ENCODE results near the gene AKR7A3. TPM values are rescaled to one million over a fixed set of nuclear protein-coding genes. Genes with fewer than 3 reads are reported as not detected.

AKR7A3 gene
- total and polyA plus RNA-seq, 9 of the 15 experiments (the other 6 are each of a cell fraction or from before 2014, with no cell fraction given): 0.04 to 1.5 (median 0.44) TPM; not detected in 1

- TF ChIP-seq REST (IDR thresholded peaks at IDR 0.05; ENCODE audit: borderline replicate concordance): peak; percentile 31; the same call in 1 of the 2 replicates
- TF ChIP-seq REST (CRISPR knock-in tag; IDR thresholded peaks at IDR 0.05; ENCODE audit: low read depth): no peak
- no peak for TF ChIP-seq U2AF1 (optimal IDR thresholded peaks at IDR 0.05; ENCODE audit: low read depth, low read length)
- TF ChIP-seq MEIS2 (IDR thresholded peaks at IDR 0.05; ENCODE audit: partially characterized antibody): peak; percentile 42
- peak; percentile 45 to 73 for TF ChIP-seq E2F6 (IDR thresholded peaks at IDR 0.05; ENCODE audit: borderline replicate concordance in 1 of 2, extremely low read depth in 1 of 2, insufficient read depth in 1 of 2, insufficient read length in 1 of 2, low read depth in 1 of 2, low read length in 1 of 2, poor library complexity in 1 of 2, severe bottlenecking in 1 of 2)
- no peak for TF ChIP-seq ZNF184 (CRISPR knock-in tag; IDR thresholded peaks at IDR 0.05)
- peak; percentile 48; the same call in 1 of the 2 replicates for TF ChIP-seq CREB3L1 (IDR thresholded peaks at IDR 0.05; ENCODE audit: borderline replicate concordance, low read depth)
- TF ChIP-seq TAF9B (IDR thresholded peaks at IDR 0.05; ENCODE audit: partially characterized antibody): peak; percentile 88
- peak; percentile 93 for TF ChIP-seq L3MBTL2 (IDR thresholded peaks at IDR 0.05)
Measured at GRCh38 chr1:19300211-19300610, 11.6 kb upstream of the AKR7A3 start (continued).

Measured in K562 (cell line).